H1 (cell line): ENCODE results near the gene MYO3A. TPM values are rescaled to one million over a fixed set of nuclear protein-coding genes. Genes with fewer than 3 reads are reported as not detected.

Experiments
- CTCF ChIA-PET: fragments of 300-600 bp; sonication (Branson Sonifier 250); formaldehyde crosslinking; loops from one replicate; lab custom pipeline; 2021; ENCODE audit not compliant: partially characterized antibody; lab: Charles Lee
- POLR2A ChIA-PET: fragments of 300-600 bp; sonication (Branson Sonifier 250); formaldehyde crosslinking; loops from one replicate; lab custom pipeline; 2021; ENCODE audit warnings: inconsistent platforms; ENCODE audit not compliant: partially characterized antibody; lab: Charles Lee
- DNase-seq, 2 experiments: peaks; one replicate each; pipeline versions ENCODE4 v3.0.0 to v3.0.0-alpha.2; 2010 to 2022; ENCODE audit warnings: low spot score in 2 of 2, low read depth in 1 of 2, mixed read lengths in 1 of 2
- FAIRE-seq: peaks from 2 replicates; lab custom pipeline; 2011; peaks lifted over from hg19 to GRCh38; lab: Jason Lieb, UNC
- H2AFZ ChIP-seq: 2 replicates; pipeline ENCODE4 v1.8.1; 2012; ENCODE audit warnings: low read length, inconsistent platforms
- H2AK5ac ChIP-seq: 2 replicates; pipeline ENCODE4 v1.6.1; 2013; ENCODE audit warnings: low read depth, low read length
- H2BK120ac ChIP-seq: replicated peaks from 2 replicates; pipeline ENCODE3; 2013; ENCODE audit warnings: low read depth, low read length, inconsistent platforms
- H2BK12ac ChIP-seq: 2 replicates; pipeline ENCODE4 v1.6.1; 2013; ENCODE audit warnings: low read depth, low read length
- H2BK15ac ChIP-seq: 2 replicates; pipeline ENCODE4 v1.6.1; 2013; ENCODE audit warnings: low read length
- H2BK20ac ChIP-seq: 2 replicates; pipeline ENCODE4 v1.6.1; 2013; ENCODE audit warnings: low read length
- H2BK5ac ChIP-seq: 2 replicates; pipeline ENCODE4 v1.6.1; 2013; ENCODE audit warnings: low read depth, low read length
- H3K14ac ChIP-seq: 2 replicates; pipeline ENCODE4 v1.6.1; 2013; ENCODE audit warnings: inconsistent platforms; ENCODE audit not compliant: insufficient read length
- H3K18ac ChIP-seq: 2 replicates; pipeline ENCODE4 v1.6.1; 2013; ENCODE audit warnings: low read length; ENCODE audit errors: extremely low read depth
- H3K23ac ChIP-seq: 2 replicates; pipeline ENCODE4 v1.6.1; 2013; ENCODE audit warnings: inconsistent platforms; ENCODE audit not compliant: insufficient read length
- H3K23me2 ChIP-seq: 2 replicates; pipeline ENCODE4 v1.6.1; 2013; ENCODE audit warnings: low read depth, low read length
- H3K27ac ChIP-seq: 2 replicates; pipeline ENCODE4 v1.6.1; 2011; ENCODE audit warnings: low read depth, low read length, inconsistent platforms
- H3K27me3 ChIP-seq, 4 experiments: replicated peaks in 1 of 4; 1 replicate in 1 of 4; 2 replicates in 3 of 4; pipeline versions ENCODE4 v1.6.1 to v1.8.1; 2011 to 2013; ENCODE audit warnings: low read length in 3 of 4, mild to moderate bottlenecking in 3 of 4, inconsistent platforms in 2 of 4, mixed read lengths in 2 of 4, moderate library complexity in 1 of 4; ENCODE audit not compliant: control insufficient read depth in 3 of 4, insufficient read depth in 3 of 4; ENCODE audit errors: extremely low read depth in 1 of 4
- H3K36me3 ChIP-seq, 4 experiments: 2 replicates each; pipeline versions ENCODE4 v1.6.1 to v1.8.1; 2011 to 2013; ENCODE audit warnings: mild to moderate bottlenecking in 4 of 4, low read length in 3 of 4, moderate library complexity in 2 of 4, control low read depth in 1 of 4, inconsistent platforms in 1 of 4; ENCODE audit not compliant: insufficient read depth in 4 of 4, control insufficient read depth in 2 of 4
- H3K4ac ChIP-seq: replicated peaks from 2 replicates; pipeline ENCODE3; 2013; ENCODE audit warnings: low read length, low read depth, mixed read lengths, inconsistent platforms; ENCODE audit not compliant: insufficient read length
- H3K4me1 ChIP-seq, 4 experiments: replicated peaks in 1 of 4; 1 replicate in 1 of 4; 2 replicates in 3 of 4; pipeline versions ENCODE4 v1.6.1 to v1.8.1; 2011 to 2013; ENCODE audit warnings: low read length in 3 of 4, inconsistent platforms in 2 of 4, mixed read lengths in 1 of 4; ENCODE audit not compliant: insufficient read depth in 4 of 4, control insufficient read depth in 3 of 4
- H3K4me2 ChIP-seq, 2 experiments: 2 replicates each; pipeline versions ENCODE4 v1.6.1 to v1.8.1; 2011 to 2013; ENCODE audit warnings: low read depth in 2 of 2, low read length in 2 of 2, control low read depth in 1 of 2, inconsistent platforms in 1 of 2, mild to moderate bottlenecking in 1 of 2; ENCODE audit not compliant: insufficient read depth in 1 of 2
- H3K4me3 ChIP-seq, 4 experiments: fragments of 200-600, 300-600 bp in 1 of 4; sonication (generic), shearing (Covaris generic), sonication (Bioruptor Twin) in 1 of 4; 2 replicates each; pipeline versions ENCODE4 v1.5.1 to v1.8.1; 2011 to 2016; ENCODE audit warnings: low read length in 4 of 4, low read depth in 3 of 4, control low read depth in 2 of 4, inconsistent platforms in 2 of 4, mild to moderate bottlenecking in 2 of 4, mixed read lengths in 1 of 4, moderate library complexity in 1 of 4; ENCODE audit not compliant: insufficient read depth in 2 of 4; ENCODE audit errors: extremely low read depth in 1 of 4
- H3K56ac ChIP-seq: replicated peaks from 2 replicates; pipeline ENCODE3; 2013; ENCODE audit warnings: low read depth, mild to moderate bottlenecking, mixed read lengths, low read length, inconsistent platforms; ENCODE audit not compliant: insufficient read length
- H3K79me1 ChIP-seq: 2 replicates; pipeline ENCODE4 v1.6.1; 2013; ENCODE audit warnings: low read depth, low read length, control low read depth
- H3K79me2 ChIP-seq, 2 experiments: 2 replicates each; pipeline versions ENCODE4 v1.6.1 to v1.8.1; 2012 to 2013; ENCODE audit warnings: low read length in 2 of 2, mild to moderate bottlenecking in 2 of 2, inconsistent platforms in 1 of 2; ENCODE audit not compliant: insufficient read depth in 2 of 2, control insufficient read depth in 1 of 2
- H3K9ac ChIP-seq, 4 experiments: replicated peaks in 1 of 4; 1 replicate in 1 of 4; 2 replicates in 3 of 4; pipeline versions ENCODE4 v1.6.1 to v1.8.1; 2011 to 2013; ENCODE audit warnings: low read depth in 3 of 4, low read length in 3 of 4, control low read depth in 2 of 4, mild to moderate bottlenecking in 2 of 4, moderate library complexity in 2 of 4, inconsistent platforms in 1 of 4; ENCODE audit errors: extremely low read depth in 1 of 4
- H3K9me3 ChIP-seq, 2 experiments: 2 replicates each; pipeline versions ENCODE4 v1.6.1 to v1.8.1; 2012 to 2013; ENCODE audit warnings: mild to moderate bottlenecking in 2 of 2, moderate library complexity in 2 of 2, control low read depth in 1 of 2, inconsistent platforms in 1 of 2, low read depth in 1 of 2, low read length in 1 of 2, mixed read lengths in 1 of 2; ENCODE audit not compliant: insufficient read depth in 2 of 2
- H4K20me1 ChIP-seq, 2 experiments: replicated peaks in 1 of 2; 2 replicates each; pipeline versions ENCODE3 to v1.8.1; 2011 to 2013; ENCODE audit warnings: inconsistent platforms in 2 of 2, low read length in 2 of 2, mild to moderate bottlenecking in 1 of 2; ENCODE audit not compliant: insufficient read depth in 2 of 2, control insufficient read depth in 1 of 2
- H4K5ac ChIP-seq: 2 replicates; pipeline ENCODE4 v1.6.1; 2013; ENCODE audit warnings: low read length, low read depth, mixed read lengths, inconsistent platforms; ENCODE audit not compliant: insufficient read length
- H4K8ac ChIP-seq: 2 replicates; pipeline ENCODE4 v1.8.0; 2013; ENCODE audit warnings: mild to moderate bottlenecking, moderate library complexity, low read length, inconsistent platforms; ENCODE audit not compliant: insufficient read depth; ENCODE audit errors: extremely low read depth
- H4K91ac ChIP-seq: replicated peaks from 2 replicates; pipeline ENCODE3; 2013; ENCODE audit warnings: low read length, mixed read lengths, inconsistent platforms; ENCODE audit not compliant: insufficient read length
- ASH2L ChIP-seq: fragments of 200-600, 300-600 bp; sonication (generic); IDR thresholded peaks from one replicate; pipeline ENCODE4 v1.7.1; 2017; ENCODE audit warnings: low read length
- BCL11A ChIP-seq, 2 experiments: IDR thresholded peaks; one replicate each; pipeline ENCODE4 v1.6.1; 2011; ENCODE audit warnings: low read depth in 2 of 2, low read length in 2 of 2, mild to moderate bottlenecking in 2 of 2
- CBX5 ChIP-seq: fragments of 300-800, 300-1000 bp; sonication (generic); IDR thresholded peaks from 2 replicates; pipeline ENCODE4 v1.7.1; 2016; ENCODE audit warnings: antibody characterized with exemption, low read length, low read depth
- HDAC2 ChIP-seq, 2 experiments: fragments of 300-600 bp in 1 of 2; sonication (generic) in 1 of 2; IDR thresholded peaks; 2 replicates each; pipeline ENCODE4 v1.6.1; 2011 to 2012; ENCODE audit warnings: low read depth in 2 of 2, low read length in 2 of 2, mild to moderate bottlenecking in 2 of 2, moderate library complexity in 2 of 2, borderline replicate concordance in 1 of 2, inconsistent platforms in 1 of 2
- JUND ChIP-seq: IDR thresholded peaks from 2 replicates; pipeline ENCODE4 v1.6.1; 2011; ENCODE audit warnings: mild to moderate bottlenecking, improper control_type of control experiment, low read length
- KDM5A ChIP-seq: fragments of 200-600 bp; IDR thresholded peaks from 2 replicates; pipeline ENCODE4 v1.7.1; 2012; ENCODE audit warnings: mild to moderate bottlenecking, low read length, inconsistent platforms, mixed read lengths
- RAD21 ChIP-seq, 2 experiments: IDR thresholded peaks in 1 of 2; conservative IDR thresholded peaks in 1 of 2; 2 replicates each; pipeline ENCODE4 v1.6.1; 2011; ENCODE audit warnings: low read depth in 2 of 2, low read length in 2 of 2, improper control_type of control experiment in 1 of 2, inconsistent platforms in 1 of 2, mild to moderate bottlenecking in 1 of 2, moderate library complexity in 1 of 2
- RBBP5 ChIP-seq: IDR thresholded peaks from 2 replicates; pipeline ENCODE4 v1.7.1; 2012; ENCODE audit warnings: low read depth, mild to moderate bottlenecking, inconsistent platforms, low read length, moderate library complexity, borderline replicate concordance
- RXRA ChIP-seq: IDR thresholded peaks from 2 replicates; pipeline ENCODE4 v1.6.1; 2011; ENCODE audit warnings: low read depth, mild to moderate bottlenecking, low read length, moderate library complexity; ENCODE audit not compliant: insufficient read depth
- SIX5 ChIP-seq: IDR thresholded peaks from 2 replicates; pipeline ENCODE4 v1.6.1; 2011; ENCODE audit warnings: mild to moderate bottlenecking, low read depth, low read length
- SP1 ChIP-seq: IDR thresholded peaks from 2 replicates; pipeline ENCODE4 v1.6.1; 2011; ENCODE audit warnings: low read depth, low read length
- SP2 ChIP-seq: IDR thresholded peaks from 2 replicates; pipeline ENCODE4 v1.6.1; 2012; ENCODE audit warnings: mild to moderate bottlenecking, low read length, inconsistent platforms
- TBP ChIP-seq: IDR thresholded peaks from 2 replicates; pipeline ENCODE4 v1.6.1; 2011; ENCODE audit warnings: low read depth, low read length, improper control_type of control experiment
- TCF12 ChIP-seq: IDR thresholded peaks from 2 replicates; pipeline ENCODE4 v1.6.1; 2011; ENCODE audit warnings: low read depth, mild to moderate bottlenecking, low read length
- TEAD4 ChIP-seq: IDR thresholded peaks from 2 replicates; pipeline ENCODE4 v1.6.1; 2012; ENCODE audit warnings: low read depth, low read length, inconsistent platforms, mixed read lengths
- WGBS, 2 experiments: shearing (Covaris generic) in 1 of 2; methylation state at CpG; one replicate each; pipeline versions ENCODE4 v1.1.6 to v1.1.7; 2013 to 2015; ENCODE audit warnings: low lambda C conversion rate in 2 of 2, mixed read lengths in 2 of 2, inconsistent platforms in 1 of 2, low coverage in 1 of 2, missing lambda C conversion rate in 1 of 2; ENCODE audit not compliant: insufficient replicate concordance in 2 of 2, insufficient coverage in 1 of 2, insufficient read length in 1 of 2; ENCODE audit errors: extremely low coverage in 1 of 2, missing lambda C conversion rate in 1 of 2; 5-methylcytosine and 5-hydroxymethylcytosine counted together
- polyA plus RNA-seq, 7 experiments: library from polyadenylated mRNA; depleted of rRNA in 3 of 7; stranded (reverse) in 5 of 7; unstranded in 2 of 7; fragments of >200 nt in 5 of 7; fragments of 200-250 nt in 2 of 7; gene quantifications; 1 replicate in 5 of 7; 2 replicates in 1 of 7; 4 replicates in 1 of 7; pipeline versions ENCODE4 v1.2.1 to v1.2.3, GENCODE V29; 2011 to 2013; ENCODE audit warnings: missing spikeins in 2 of 7, mixed read lengths in 2 of 7
- total RNA-seq: library from RNA; stranded (reverse); fragmentation: NEBNext Ultra II Directional; extraction: Animal tissue kit (Norgen Biotek cat#: 25700); gene quantifications from 2 replicates; pipeline ENCODE4 v1.2.1, GENCODE V29; 2021

Gene MYO3A
- total and polyA plus RNA-seq, 2 of the 8 experiments (the other 6 are each of a cell fraction or from before 2014, with no cell fraction given), result 3.9 to 5.3 TPM

GRCh38 chr10:25895856-25896255, 38.2 kb upstream of the MYO3A start:
- H3K79me2 ChIP-seq, result no peaks in the 10 kb centered on the region
- no peak overlapping the region for H2BK12ac ChIP-seq
- no peak overlapping the region for H3K4me2 ChIP-seq
- no peak overlapping the region for H3K14ac ChIP-seq
- no peak overlapping the region for H3K4me3 ChIP-seq
- no peaks in the 10 kb centered on the region for H3K9me3 ChIP-seq
- no peak overlapping the region for H3K56ac ChIP-seq
- H4K8ac ChIP-seq, result no peak overlapping the region
- H4K5ac ChIP-seq, result no peak overlapping the region
- no peaks in the 10 kb centered on the region for H3K27me3 ChIP-seq
- H3K23ac ChIP-seq, result no peak overlapping the region
- H3K4me1 ChIP-seq, result peaks cover 0 to 4% (median under 1%) of the 10 kb centered on the region in 4 experiments; a peak in 3 of 7 replicates
- no peak overlapping the region for H2AFZ ChIP-seq
- no peak overlapping the region for H2BK20ac ChIP-seq
- no peaks in the 10 kb centered on the region for H3K36me3 ChIP-seq
- no peak overlapping the region for H2AK5ac ChIP-seq
- H4K91ac ChIP-seq, result no peak overlapping the region
- no peak overlapping the region for H2BK120ac ChIP-seq
- no peak overlapping the region for H3K27ac ChIP-seq
- ChIA-PET CTCF (interaction anchor here (0.6 to 3.0 kb wide), 7 partner anchors 8 to 262 kb away, joined by 3 to 7 read pairs (median 4); no protein-coding TSS in a partner anchor), POLR2A (no interaction called here)
- no peaks in the 10 kb centered on the region for H4K20me1 ChIP-seq
- no peak overlapping the region for H3K18ac ChIP-seq
- H2BK15ac ChIP-seq, result no peak overlapping the region
- no peak overlapping the region for H3K4ac ChIP-seq
- no peak for FAIRE-seq
- H3K79me1 ChIP-seq, result no peaks in the 10 kb centered on the region
- WGBS, 2 experiments, result 75% methylated on average over 5 of the region's 5 CpGs; no CpG with 5 or more reads in 1 of the 2 experiments
- H3K23me2 ChIP-seq, result no peaks in the 10 kb centered on the region
- no peak overlapping the region for H2BK5ac ChIP-seq
- no peak for DNase-seq
- no peak overlapping the region for H3K9ac ChIP-seq
- TF ChIP-seq RAD21 (IDR thresholded peaks at IDR 0.05 in 1 of 2, conservative IDR thresholded peaks at IDR 0.05 in 1 of 2; ENCODE audit: low read depth in 2 of 2, low read length in 2 of 2) (no peak), RXRA (no peak), CBX5 (no peak), SP1 (no peak), KDM5A (no peak), SIX5 (no peak), SP2 (no peak), TEAD4 (no peak), TCF12 (no peak), BCL11A (IDR thresholded peaks at IDR 0.05; ENCODE audit: low read depth in 2 of 2, low read length in 2 of 2) (no peak), RBBP5 (no peak), ASH2L (no peak), HDAC2 (IDR thresholded peaks at IDR 0.05; ENCODE audit: borderline replicate concordance in 1 of 2, low read depth in 2 of 2, low read length in 2 of 2) (no peak), JUND (no peak), TBP (no peak)
